HG03095 (cell line): ENCODE measurements around the gene CHST5.

Source experiments
- ATAC-seq: cut with Tn5 transposase; IDR thresholded peaks from one replicate; pipeline ENCODE4 v1.9.1; 2021; ENCODE audit warnings: moderate library complexity; ENCODE audit not compliant: unreplicated experiment

The CHST5 gene

GRCh38 chr16:75535901-75536300 lies at the start of gene CHST5:
Gene CHST5, minus strand, starts transcription at chr16:75536108. Its CDS starts 5,724 bp downstream, at chr16:75530384.
- no peak for ATAC-seq

- peak; percentile 77 for ATAC-seq
These were observed 48.2 kb upstream of the CHST5 start for GRCh38 chr16:75584108-75584507.

- no peak for ATAC-seq
These were observed 43.5 kb upstream of the CHST5 start for GRCh38 chr16:75579281-75579834.

- ATAC-seq, result no peak
These were observed 42.8 kb upstream of the CHST5 start for GRCh38 chr16:75578725-75579124.

- no peak for ATAC-seq
These were observed 42.3 kb upstream of the CHST5 start for GRCh38 chr16:75578212-75578611.

- ATAC-seq, result peak; percentile 62
These were observed 40.5 kb upstream of the CHST5 start for GRCh38 chr16:75576384-75576811.

- no peak for ATAC-seq
These were observed 40.0 kb upstream of the CHST5 start for GRCh38 chr16:75575958-75576357.

GRCh38 chr16:75573955-75574354 lies 38.0 kb upstream of the CHST5 start:
- no peak for ATAC-seq

- ATAC-seq, result no peak
These were observed 37.1 kb upstream of the CHST5 start for GRCh38 chr16:75572864-75573542.

- ATAC-seq, result peak; percentile 27
These were observed 34.6 kb upstream of the CHST5 start for GRCh38 chr16:75570396-75571065.

GRCh38 chr16:75567911-75568310 lies 32.0 kb upstream of the CHST5 start:
- no peak for ATAC-seq

- ATAC-seq, result no peak
These were observed 30.9 kb upstream of the CHST5 start for GRCh38 chr16:75566758-75567255.

- ATAC-seq, result peak; percentile 60
These were observed 30.3 kb upstream of the CHST5 start, which contains the start of gene GABARAPL2 for GRCh38 chr16:75566040-75566757. Gene GABARAPL2, plus strand, starts transcription at chr16:75566379. Its CDS starts 108 bp downstream, at chr16:75566487.

GRCh38 chr16:75565640-75566039 lies 29.7 kb upstream of the CHST5 start:
- peak; percentile 7 for ATAC-seq

- ATAC-seq, result no peak
These were observed 23.9 kb upstream of the CHST5 start for GRCh38 chr16:75559564-75560372.

GRCh38 chr16:75558846-75559401 lies 23.0 kb upstream of the CHST5 start:
- ATAC-seq, result no peak

- ATAC-seq, result no peak
These were observed 20.6 kb upstream of the CHST5 start for GRCh38 chr16:75556431-75556950.

GRCh38 chr16:75555707-75556430 lies 20.0 kb upstream of the CHST5 start, which contains the start of gene TMEM231:
Gene TMEM231, minus strand, starts transcription at chr16:75556252. Its CDS starts 43 bp downstream, at chr16:75556209.
- peak; percentile 96 for ATAC-seq

- ATAC-seq, result peak; percentile 36
These were observed 19.4 kb upstream of the CHST5 start for GRCh38 chr16:75555213-75555706.
